VCaP (cell line): ENCODE results near the gene CTIF.

ENCODE experiments used
- H3K27ac ChIP-seq: fragments of 450-650 bp; 2 replicates; pipeline ENCODE4 v1.5.1; 2017
- CTCF ChIP-seq: fragments of 450-650 bp; conservative IDR thresholded peaks from 2 replicates; pipeline ENCODE4 v1.5.1; 2017; ENCODE audit warnings: mild to moderate bottlenecking, moderate library complexity

The CTIF gene

GRCh38 chr18:48724442-48724841 is 185.6 kb downstream of the CTIF start:
- no peak overlapping the region for H3K27ac ChIP-seq
- no peak for TF ChIP-seq CTCF

GRCh38 chr18:48724939-48725338 is 186.1 kb downstream of the CTIF start:
- no peak overlapping the region for H3K27ac ChIP-seq
- TF ChIP-seq CTCF = no peak

- H3K27ac ChIP-seq = no peak overlapping the region
- TF ChIP-seq CTCF = no peak
These were observed 186.7 kb downstream of the CTIF start for GRCh38 chr18:48725562-48725961.

GRCh38 chr18:48727681-48728080 is 188.8 kb downstream of the CTIF start:
- no peak for TF ChIP-seq CTCF
- no peak overlapping the region for H3K27ac ChIP-seq

- no peak for TF ChIP-seq CTCF
- H3K27ac ChIP-seq = no peak overlapping the region
These were observed 189.5 kb downstream of the CTIF start for GRCh38 chr18:48728204-48728833.

- no peak for TF ChIP-seq CTCF
These were observed 190.6 kb downstream of the CTIF start for GRCh38 chr18:48729404-48729803.

GRCh38 chr18:48730010-48730409 is 191.2 kb downstream of the CTIF start:
- no peak overlapping the region for H3K27ac ChIP-seq
- TF ChIP-seq CTCF = no peak

More at GRCh38 chr18:48729404-48729803, 190.6 kb downstream of the CTIF start:
- no peak overlapping the region for H3K27ac ChIP-seq
